GM12878 (cell line): Measurements from ENCODE around the gene CLEC16A. TPM values are rescaled to one million over a fixed set of nuclear protein-coding genes. Genes with fewer than 3 reads are reported as not detected.

Experiments used
- CREM ChIP-seq: IDR thresholded peaks from 2 replicates; pipeline ENCODE4 v1.6.1; 2014; ENCODE audit warnings: antibody characterized with exemption, low read depth
- EED ChIP-seq: sonication (generic); IDR thresholded peaks from 2 replicates; pipeline ENCODE4 v1.6.1; 2016; ENCODE audit warnings: antibody characterized with exemption, low read depth
- EGR1 ChIP-seq, 2 experiments: IDR thresholded peaks; 1 replicate in 1 of 2; 2 replicates in 1 of 2; pipeline ENCODE4 v1.6.1; 2011 to 2012; ENCODE audit warnings: low read depth in 2 of 2, low read length in 2 of 2, borderline replicate concordance in 1 of 2, mild to moderate bottlenecking in 1 of 2, moderate library complexity in 1 of 2
- MLLT1 ChIP-seq: fragments of 450-650 bp; IDR thresholded peaks from 2 replicates; pipeline ENCODE4 v1.6.1; 2016; ENCODE audit warnings: mild to moderate bottlenecking
- MTA2 ChIP-seq: fragments of 450-650 bp; IDR thresholded peaks from 2 replicates; pipeline ENCODE4 v1.6.1; 2016; ENCODE audit warnings: low read depth, mild to moderate bottlenecking, moderate library complexity
- PAX5 ChIP-seq: IDR thresholded peaks from 2 replicates; pipeline ENCODE4 v1.6.1; 2011; ENCODE audit warnings: low read depth, low read length, borderline replicate concordance
- SKIL ChIP-seq: fragments of 450-650 bp; IDR thresholded peaks from 2 replicates; pipeline ENCODE4 v1.6.1; 2017; ENCODE audit warnings: mild to moderate bottlenecking, low read depth, inconsistent platforms; ENCODE audit not compliant: poor library complexity, severe bottlenecking
- USF1 ChIP-seq: IDR thresholded peaks from 2 replicates; pipeline ENCODE4 v1.6.1; 2011; ENCODE audit warnings: borderline replicate concordance, low read depth, mild to moderate bottlenecking, moderate library complexity, mixed read lengths, low read length; ENCODE audit not compliant: insufficient read depth; ENCODE audit errors: extremely low read length
- polyA plus RNA-seq, 11 experiments: library from polyadenylated mRNA; depleted of rRNA in 4 of 11; unstranded in 6 of 11; stranded (reverse) in 5 of 11; fragments of >200 nt; fragmentation: Nextera tagmentation in 4 of 11; fragmentation: Illumina TruSeq in 1 of 11; extraction: Ambion mirVana in 4 of 11; extraction: Trizol in 1 of 11; gene quantifications; 1 replicate in 1 of 11; 2 replicates in 10 of 11; pipeline versions ENCODE4 v1.2.1 to v1.2.3, GENCODE V29; 2011 to 2016; ENCODE audit warnings: inconsistent platforms in 2 of 11, missing spikeins in 2 of 11, low read depth in 1 of 11
- total RNA-seq, 4 experiments: library from RNA; depleted of rRNA in 3 of 4; stranded (reverse); fragments of >200 nt in 3 of 4; fragmentation: Illumina TruSeq in 1 of 4; extraction: Trizol in 1 of 4; gene quantifications; 2 replicates each; pipeline versions ENCODE4 v1.2.1 to v1.2.3, GENCODE V29; 2013 to 2021

CLEC16A gene
- total and polyA plus RNA-seq, 10 of the 15 experiments (the other 5 are each of a cell fraction or from before 2014, with no cell fraction given) = 1.5 to 28.8 (median 19.2) TPM

GRCh38 chr16:10897134-10897533, 47.2 kb upstream of the CLEC16A start (continued):
- TF ChIP-seq EED = peak; percentile 61; the same call in 1 of the 2 replicates
- TF ChIP-seq EGR1 (IDR thresholded peaks at IDR 0.05; ENCODE audit: borderline replicate concordance in 1 of 2, low read depth in 2 of 2, low read length in 2 of 2) = no peak
- TF ChIP-seq SKIL = peak; percentile 61
- no peak for TF ChIP-seq PAX5
- TF ChIP-seq MLLT1 = no peak
- 0 out of 2 replicates have a peak, but pooled peaks have one; percentile 13 for TF ChIP-seq CREM
- TF ChIP-seq USF1 = no peak
- peak; percentile 72 for TF ChIP-seq MTA2
